LHCN-M2 (cell line): ENCODE measurements around the gene PODXL2. TPM values are rescaled to one million over a fixed set of nuclear protein-coding genes. Genes with fewer than 3 reads are reported as not detected.

Source experiments
- DNase-seq: peaks from one replicate; pipeline ENCODE4 v3.0.0-alpha.2; 2012; ENCODE audit warnings: low read depth
- total RNA-seq: library from RNA; depleted of rRNA; stranded (reverse); fragments of >200 nt; gene quantifications from 2 replicates; pipeline ENCODE4 v1.2.3, GENCODE V29; 2014; rRNA removed

The PODXL2 gene
- total RNA-seq, 1 experiment from 2014 or later = 6.1 TPM

GRCh38 chr3:127720985-127721935, 92.3 kb downstream of the PODXL2 start:
- no peak for DNase-seq

DNA sequence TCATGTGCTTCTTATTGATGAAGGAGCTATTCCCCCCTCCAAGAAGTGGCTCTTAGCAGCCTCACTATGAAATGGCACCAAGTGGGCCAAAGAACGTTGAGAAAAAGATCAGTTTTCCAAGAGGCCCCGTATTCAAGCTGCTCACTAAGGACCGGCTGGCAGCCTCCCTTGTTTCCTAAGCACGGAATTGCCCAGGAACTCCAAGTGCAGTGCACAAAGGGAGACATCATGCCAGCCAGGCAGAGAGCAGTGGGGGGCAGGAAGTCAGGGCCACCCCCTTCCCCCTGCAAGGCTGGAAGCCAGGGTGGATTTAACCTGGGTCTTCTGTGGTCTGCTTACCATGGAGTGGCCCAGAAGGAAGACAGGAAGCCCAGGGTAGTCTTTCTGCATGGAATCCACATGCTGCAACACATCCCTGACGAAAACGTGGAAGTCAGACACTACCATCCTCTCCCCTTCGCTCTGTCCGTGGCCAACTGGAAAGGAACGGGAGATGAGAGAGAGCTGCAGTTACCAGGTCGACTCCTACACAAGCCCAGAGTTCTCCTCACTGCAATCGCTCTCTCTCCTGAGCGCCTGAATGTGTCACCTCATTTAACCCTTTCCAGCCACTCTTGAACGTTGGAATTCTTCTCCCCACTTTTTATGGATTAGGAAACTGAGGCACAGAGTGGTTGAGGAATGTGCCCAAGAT, 93.3 kb downstream of the PODXL2 start:
- DNase-seq = no peak

Other genes starting within 250 kb of the PODXL2 start
- 55.1 and 67.6 TPM in 2 replicates for gene TPRA1, start 38.5 kb upstream of the PODXL2 start, total RNA-seq
- gene MCM2, start 30.8 kb upstream of the PODXL2 start, total RNA-seq = 127 and 128 TPM in 2 replicates
- gene ABTB1, start 43.8 kb downstream of the PODXL2 start, total RNA-seq = 4.0 and 5.2 TPM in 2 replicates
- gene MGLL, start 193.3 kb downstream of the PODXL2 start, total RNA-seq = 197 and 206 TPM in 2 replicates